ENCODE data around the gene ZC3H4. TPM values are rescaled to one million over a fixed set of nuclear protein-coding genes. Genes with fewer than 3 reads are reported as not detected.

ZC3H4 gene
- total and polyA plus RNA-seq, 4 donors: 2.9 to 11.8 (median 6.3) TPM

DNA sequence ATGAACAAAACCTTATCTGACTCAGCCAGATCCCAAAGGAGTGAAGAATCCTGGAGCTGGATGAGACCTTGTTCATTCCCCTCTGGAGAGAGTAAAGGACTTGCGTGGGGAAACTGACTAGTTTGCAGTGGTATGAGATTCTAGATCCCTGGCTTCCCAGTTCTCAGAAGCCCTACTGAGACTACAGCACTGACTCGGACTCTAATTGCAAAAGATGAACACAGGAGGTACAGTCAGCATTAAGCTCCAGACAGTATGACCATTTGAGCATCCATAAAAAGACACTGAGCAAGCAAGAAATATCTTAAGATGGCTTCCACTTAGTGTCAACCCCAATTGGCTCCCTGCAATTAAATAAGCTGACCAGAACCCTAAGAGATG is 6.8 kb downstream of the ZC3H4 start:
- H3K27me3 ChIP-seq (ENCODE audit: control insufficient read depth in 4 of 4, insufficient read depth in 4 of 4, low read length in 3 of 4): no peaks in the 10 kb centered on the region
- peaks cover 2 to 39% (median 17%) of the 10 kb centered on the region in 4 donors for H3K4me1 ChIP-seq (ENCODE audit: control insufficient read depth in 4 of 4, insufficient read depth in 4 of 4, low read length in 3 of 4)
- TF ChIP-seq, protein P1, sequence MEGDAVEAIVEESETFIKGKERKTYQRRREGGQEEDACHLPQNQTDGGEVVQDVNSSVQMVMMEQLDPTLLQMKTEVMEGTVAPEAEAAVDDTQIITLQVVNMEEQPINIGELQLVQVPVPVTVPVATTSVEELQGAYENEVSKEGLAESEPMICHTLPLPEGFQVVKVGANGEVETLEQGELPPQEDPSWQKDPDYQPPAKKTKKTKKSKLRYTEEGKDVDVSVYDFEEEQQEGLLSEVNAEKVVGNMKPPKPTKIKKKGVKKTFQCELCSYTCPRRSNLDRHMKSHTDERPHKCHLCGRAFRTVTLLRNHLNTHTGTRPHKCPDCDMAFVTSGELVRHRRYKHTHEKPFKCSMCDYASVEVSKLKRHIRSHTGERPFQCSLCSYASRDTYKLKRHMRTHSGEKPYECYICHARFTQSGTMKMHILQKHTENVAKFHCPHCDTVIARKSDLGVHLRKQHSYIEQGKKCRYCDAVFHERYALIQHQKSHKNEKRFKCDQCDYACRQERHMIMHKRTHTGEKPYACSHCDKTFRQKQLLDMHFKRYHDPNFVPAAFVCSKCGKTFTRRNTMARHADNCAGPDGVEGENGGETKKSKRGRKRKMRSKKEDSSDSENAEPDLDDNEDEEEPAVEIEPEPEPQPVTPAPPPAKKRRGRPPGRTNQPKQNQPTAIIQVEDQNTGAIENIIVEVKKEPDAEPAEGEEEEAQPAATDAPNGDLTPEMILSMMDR (IDR thresholded peaks at IDR 0.05; ENCODE audit: low read depth, low read length, missing input control): no peak
- TF ChIP-seq JUND (IDR thresholded peaks at IDR 0.05): no peak
- TF ChIP-seq, protein P2, sequence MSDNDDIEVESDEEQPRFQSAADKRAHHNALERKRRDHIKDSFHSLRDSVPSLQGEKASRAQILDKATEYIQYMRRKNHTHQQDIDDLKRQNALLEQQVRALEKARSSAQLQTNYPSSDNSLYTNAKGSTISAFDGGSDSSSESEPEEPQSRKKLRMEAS (IDR thresholded peaks at IDR 0.05): no peak
- TF ChIP-seq, protein P3, sequence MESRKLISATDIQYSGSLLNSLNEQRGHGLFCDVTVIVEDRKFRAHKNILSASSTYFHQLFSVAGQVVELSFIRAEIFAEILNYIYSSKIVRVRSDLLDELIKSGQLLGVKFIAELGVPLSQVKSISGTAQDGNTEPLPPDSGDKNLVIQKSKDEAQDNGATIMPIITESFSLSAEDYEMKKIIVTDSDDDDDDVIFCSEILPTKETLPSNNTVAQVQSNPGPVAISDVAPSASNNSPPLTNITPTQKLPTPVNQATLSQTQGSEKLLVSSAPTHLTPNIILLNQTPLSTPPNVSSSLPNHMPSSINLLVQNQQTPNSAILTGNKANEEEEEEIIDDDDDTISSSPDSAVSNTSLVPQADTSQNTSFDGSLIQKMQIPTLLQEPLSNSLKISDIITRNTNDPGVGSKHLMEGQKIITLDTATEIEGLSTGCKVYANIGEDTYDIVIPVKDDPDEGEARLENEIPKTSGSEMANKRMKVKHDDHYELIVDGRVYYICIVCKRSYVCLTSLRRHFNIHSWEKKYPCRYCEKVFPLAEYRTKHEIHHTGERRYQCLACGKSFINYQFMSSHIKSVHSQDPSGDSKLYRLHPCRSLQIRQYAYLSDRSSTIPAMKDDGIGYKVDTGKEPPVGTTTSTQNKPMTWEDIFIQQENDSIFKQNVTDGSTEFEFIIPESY (IDR thresholded peaks at IDR 0.05): no peak
- TF ChIP-seq EGR1 (IDR thresholded peaks at IDR 0.05; ENCODE audit: low read depth in 2 of 2): no peak
- TF ChIP-seq HNF4A (conservative IDR thresholded peaks at IDR 0.05): no peak
- TF ChIP-seq, protein P4, sequence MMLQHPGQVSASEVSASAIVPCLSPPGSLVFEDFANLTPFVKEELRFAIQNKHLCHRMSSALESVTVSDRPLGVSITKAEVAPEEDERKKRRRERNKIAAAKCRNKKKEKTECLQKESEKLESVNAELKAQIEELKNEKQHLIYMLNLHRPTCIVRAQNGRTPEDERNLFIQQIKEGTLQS (IDR thresholded peaks at IDR 0.05): no peak
- no peak for TF ChIP-seq TAF1 (conservative IDR thresholded peaks at IDR 0.05)
- no peak for TF ChIP-seq HNF4G (IDR thresholded peaks at IDR 0.05)
- TF ChIP-seq NR2F2 (IDR thresholded peaks at IDR 0.05): no peak
- no peak for TF ChIP-seq GABPA (IDR thresholded peaks at IDR 0.05 in 1 of 2, conservative IDR thresholded peaks at IDR 0.05 in 1 of 2)
- TF ChIP-seq FOXA2 (IDR thresholded peaks at IDR 0.05): no peak
- TF ChIP-seq, protein P5, sequence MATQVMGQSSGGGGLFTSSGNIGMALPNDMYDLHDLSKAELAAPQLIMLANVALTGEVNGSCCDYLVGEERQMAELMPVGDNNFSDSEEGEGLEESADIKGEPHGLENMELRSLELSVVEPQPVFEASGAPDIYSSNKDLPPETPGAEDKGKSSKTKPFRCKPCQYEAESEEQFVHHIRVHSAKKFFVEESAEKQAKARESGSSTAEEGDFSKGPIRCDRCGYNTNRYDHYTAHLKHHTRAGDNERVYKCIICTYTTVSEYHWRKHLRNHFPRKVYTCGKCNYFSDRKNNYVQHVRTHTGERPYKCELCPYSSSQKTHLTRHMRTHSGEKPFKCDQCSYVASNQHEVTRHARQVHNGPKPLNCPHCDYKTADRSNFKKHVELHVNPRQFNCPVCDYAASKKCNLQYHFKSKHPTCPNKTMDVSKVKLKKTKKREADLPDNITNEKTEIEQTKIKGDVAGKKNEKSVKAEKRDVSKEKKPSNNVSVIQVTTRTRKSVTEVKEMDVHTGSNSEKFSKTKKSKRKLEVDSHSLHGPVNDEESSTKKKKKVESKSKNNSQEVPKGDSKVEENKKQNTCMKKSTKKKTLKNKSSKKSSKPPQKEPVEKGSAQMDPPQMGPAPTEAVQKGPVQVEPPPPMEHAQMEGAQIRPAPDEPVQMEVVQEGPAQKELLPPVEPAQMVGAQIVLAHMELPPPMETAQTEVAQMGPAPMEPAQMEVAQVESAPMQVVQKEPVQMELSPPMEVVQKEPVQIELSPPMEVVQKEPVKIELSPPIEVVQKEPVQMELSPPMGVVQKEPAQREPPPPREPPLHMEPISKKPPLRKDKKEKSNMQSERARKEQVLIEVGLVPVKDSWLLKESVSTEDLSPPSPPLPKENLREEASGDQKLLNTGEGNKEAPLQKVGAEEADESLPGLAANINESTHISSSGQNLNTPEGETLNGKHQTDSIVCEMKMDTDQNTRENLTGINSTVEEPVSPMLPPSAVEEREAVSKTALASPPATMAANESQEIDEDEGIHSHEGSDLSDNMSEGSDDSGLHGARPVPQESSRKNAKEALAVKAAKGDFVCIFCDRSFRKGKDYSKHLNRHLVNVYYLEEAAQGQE (IDR thresholded peaks at IDR 0.05): no peak
- TF ChIP-seq RXRA (IDR thresholded peaks at IDR 0.05): no peak
- TF ChIP-seq RAD21 (IDR thresholded peaks at IDR 0.05): no peak
- TF ChIP-seq YY1 (IDR thresholded peaks at IDR 0.05): no peak
- no peak for TF ChIP-seq FOXA1 (IDR thresholded peaks at IDR 0.05)
- no peak for TF ChIP-seq SP1 (IDR thresholded peaks at IDR 0.05)
- 83% methylated on average over 2 of the region's 2 CpGs for WGBS
- no peak overlapping the region for H3K4me3 ChIP-seq (ENCODE audit: low read depth in 1 of 3, low read length in 3 of 3)
- H3K27ac ChIP-seq (ENCODE audit: low read depth in 1 of 2, low read length in 2 of 2): peak overlapping the region; percentile 4 to 26
- no peaks in the 10 kb centered on the region for H3K9me3 ChIP-seq (ENCODE audit: control insufficient read depth in 4 of 4, low read length in 3 of 4)
- peaks cover 0 to 5% (median 2%) of the 10 kb centered on the region in 4 donors for H3K36me3 ChIP-seq (ENCODE audit: control insufficient read depth in 4 of 4, insufficient read depth in 3 of 4, low read depth in 1 of 4, low read length in 3 of 4)
- DNase-seq (ENCODE audit: low spot score): no peak
- no peak overlapping the region for H3K9ac ChIP-seq (ENCODE audit: low read depth in 1 of 2, low read length in 2 of 2)

Data from liver (tissue), 9 donors.